ENCODE data around the gene PVALEF.

PVALEF gene

DNA sequence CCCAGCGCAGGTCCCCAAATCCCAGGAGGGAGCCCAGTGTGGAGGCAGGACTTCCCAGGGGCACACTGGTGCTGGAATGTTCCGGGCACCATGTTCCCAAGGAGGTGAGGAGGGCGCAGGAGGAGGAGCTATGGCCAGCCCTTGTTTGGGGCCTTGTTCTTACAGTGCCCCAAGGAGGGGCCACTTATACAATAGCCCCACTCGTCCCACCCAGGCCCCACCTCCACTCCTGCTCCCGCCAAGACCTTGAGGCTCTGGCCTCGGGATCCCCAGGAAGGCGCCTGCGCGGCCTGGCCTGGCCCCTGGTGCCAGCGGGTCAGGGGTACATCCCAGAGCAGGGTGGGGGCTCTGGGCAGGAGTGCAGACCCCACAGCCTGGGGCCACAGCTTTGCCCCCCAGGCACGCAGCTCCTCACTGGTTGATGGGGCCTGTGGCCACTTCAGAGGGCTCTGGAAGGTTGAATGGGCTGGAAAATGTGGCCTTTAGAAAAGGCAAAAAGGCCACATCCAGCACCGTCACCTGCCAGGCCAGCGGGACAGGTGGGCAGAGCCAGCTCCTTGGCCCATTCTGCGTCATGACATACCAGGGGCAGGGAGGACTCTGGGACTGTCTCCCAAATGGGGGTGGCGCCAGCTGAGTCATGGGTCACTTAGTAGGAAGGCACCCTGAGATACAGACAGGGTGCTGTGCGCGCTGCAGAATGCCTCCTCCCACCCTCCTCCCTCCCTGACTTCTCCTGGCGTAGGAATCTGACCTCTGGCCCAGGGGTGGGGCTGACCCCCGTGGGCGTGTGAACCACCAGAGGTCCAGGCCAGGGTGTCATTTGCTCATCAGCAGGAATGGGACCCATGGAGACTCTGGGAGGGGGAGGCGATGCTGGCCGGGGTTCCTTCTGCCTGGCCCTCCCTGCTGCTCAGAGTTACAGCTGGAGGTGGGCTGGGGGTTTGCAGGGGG lies 32.3 kb upstream of the PVALEF start:
- H3K27ac ChIP-seq (ENCODE audit: low read length): no peak overlapping the region
- H3K4me3 ChIP-seq (ENCODE audit: low read length): no peak overlapping the region
- H3K36me3 ChIP-seq (replicated peaks; ENCODE audit: low read depth, low read length): no peaks in the 10 kb centered on the region
- H3K9ac ChIP-seq (ENCODE audit: low read length): no peak overlapping the region
- H3K9me3 ChIP-seq (ENCODE audit: insufficient read depth, low read length): no peaks in the 10 kb centered on the region
- no peaks in the 10 kb centered on the region for H3K27me3 ChIP-seq (ENCODE audit: low read depth, low read length)
- no peak for TF ChIP-seq CTCF (IDR thresholded peaks at IDR 0.05; ENCODE audit: low read depth, low read length)
- TF ChIP-seq EZH2phosphoT487 (IDR thresholded peaks at IDR 0.05; ENCODE audit: low read depth): no peak
- H3K4me1 ChIP-seq (ENCODE audit: low read length): no peaks in the 10 kb centered on the region
- no peak overlapping the region for H3K4me2 ChIP-seq (ENCODE audit: low read length)
- H4K20me1 ChIP-seq (ENCODE audit: insufficient read depth, low read length): no peaks in the 10 kb centered on the region
- H3K79me2 ChIP-seq (ENCODE audit: low read length): no peaks in the 10 kb centered on the region
- H2AFZ ChIP-seq (ENCODE audit: low read depth, low read length): no peak overlapping the region

DNA sequence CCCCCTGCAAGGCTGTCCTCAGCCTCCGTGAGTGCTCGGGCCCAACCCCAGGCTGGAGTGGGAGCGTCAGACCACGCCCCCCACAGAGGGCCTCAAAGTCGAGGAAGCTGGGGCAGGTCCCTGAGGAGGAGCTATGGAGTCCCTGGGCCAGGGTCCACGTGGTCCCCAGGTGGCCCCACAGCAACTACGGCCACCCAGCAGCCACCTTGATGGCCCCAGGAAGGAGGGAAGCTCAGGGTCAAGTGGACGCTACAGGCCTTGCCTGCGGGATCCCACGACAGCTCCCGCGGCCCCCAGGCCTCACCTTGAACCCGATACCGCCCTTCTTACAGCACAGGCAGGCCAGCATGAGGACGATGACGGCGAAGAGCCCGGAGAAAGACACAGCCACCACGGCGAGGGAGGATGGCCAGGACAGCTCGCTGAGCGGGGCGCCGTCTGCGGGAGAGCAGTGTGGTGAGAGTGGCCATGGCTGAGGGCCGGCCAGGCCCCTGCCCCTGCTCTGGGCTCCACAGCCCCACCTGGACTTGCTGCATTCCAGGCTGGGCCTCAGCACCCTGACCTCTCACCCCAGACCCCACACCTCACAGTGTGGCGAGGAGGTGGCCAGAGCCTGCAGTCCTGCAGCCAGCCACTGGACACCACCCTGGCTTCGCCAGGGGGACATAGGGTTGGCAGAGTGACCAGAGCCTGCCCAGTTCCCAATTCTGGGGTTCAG lies 31.1 kb upstream of the PVALEF start:
- TF ChIP-seq EZH2phosphoT487 (IDR thresholded peaks at IDR 0.05; ENCODE audit: low read depth) (no peak), CTCF (IDR thresholded peaks at IDR 0.05; ENCODE audit: low read depth, low read length) (no peak)
- Histone ChIP-seq H3K36me3 (replicated peaks; ENCODE audit: low read depth, low read length) (no peaks in the 10 kb centered on the region), H3K4me1 (ENCODE audit: low read length) (no peaks in the 10 kb centered on the region), H3K79me2 (ENCODE audit: low read length) (no peaks in the 10 kb centered on the region), H3K4me3 (ENCODE audit: low read length) (no peak overlapping the region), H3K4me2 (ENCODE audit: low read length) (no peak overlapping the region), H3K27ac (ENCODE audit: low read length) (no peak overlapping the region), H4K20me1 (ENCODE audit: insufficient read depth, low read length) (no peaks in the 10 kb centered on the region), H3K27me3 (ENCODE audit: low read depth, low read length) (no peaks in the 10 kb centered on the region), H3K9ac (ENCODE audit: low read length) (no peak overlapping the region), H3K9me3 (ENCODE audit: insufficient read depth, low read length) (no peaks in the 10 kb centered on the region), H2AFZ (ENCODE audit: low read depth, low read length) (no peak overlapping the region)

DNA sequence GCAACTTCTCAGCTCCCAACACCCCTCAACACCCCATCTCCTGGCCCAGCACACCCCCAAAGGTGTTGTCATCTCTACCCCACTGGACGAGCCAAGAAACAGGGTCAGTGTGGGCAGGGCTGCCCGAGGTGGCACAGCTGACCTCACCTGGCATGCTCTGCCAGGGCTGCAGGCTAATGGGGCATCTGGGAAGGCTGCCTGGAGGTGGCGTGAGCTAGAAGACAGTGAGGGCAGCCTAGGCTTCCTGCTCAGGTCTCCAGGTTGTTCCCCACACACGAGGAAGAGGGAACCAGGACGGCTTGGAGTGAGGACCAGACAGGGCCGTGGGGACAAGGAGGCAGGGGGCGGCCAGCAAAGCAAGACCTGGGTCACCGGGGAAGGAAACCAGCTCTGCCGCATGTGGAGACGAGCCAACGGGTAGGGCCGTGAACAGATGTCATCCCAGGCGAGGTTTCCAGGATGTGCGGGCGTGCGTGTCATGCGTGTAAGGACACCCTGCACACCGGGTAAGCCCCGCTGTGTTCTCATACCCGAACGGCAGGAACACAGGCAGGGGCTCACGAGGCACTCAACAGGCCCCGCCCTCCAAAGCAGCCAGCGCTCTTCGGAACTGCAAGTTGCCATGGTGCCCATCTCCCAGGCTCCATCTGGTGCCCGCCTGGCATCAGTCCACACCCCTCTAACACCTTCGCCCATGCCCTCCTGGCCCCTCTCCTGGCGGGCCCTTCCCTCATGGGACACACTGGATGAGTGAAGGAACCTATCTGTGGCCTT lies 29.6 kb upstream of the PVALEF start:
- Histone ChIP-seq H3K4me1 (ENCODE audit: low read length) (no peaks in the 10 kb centered on the region), H3K4me3 (ENCODE audit: low read length) (no peak overlapping the region)

More for the DNA sequence above, 29.6 kb upstream of the PVALEF start:
- Histone ChIP-seq H3K9ac (ENCODE audit: low read length) (no peak overlapping the region), H2AFZ (ENCODE audit: low read depth, low read length) (no peak overlapping the region; the same call in 1 of the 2 replicates), H4K20me1 (ENCODE audit: insufficient read depth, low read length) (no peaks in the 10 kb centered on the region), H3K79me2 (ENCODE audit: low read length) (no peaks in the 10 kb centered on the region), H3K27me3 (ENCODE audit: low read depth, low read length) (no peaks in the 10 kb centered on the region), H3K27ac (ENCODE audit: low read length) (no peak overlapping the region), H3K9me3 (ENCODE audit: insufficient read depth, low read length) (no peaks in the 10 kb centered on the region), H3K36me3 (replicated peaks; ENCODE audit: low read depth, low read length) (no peaks in the 10 kb centered on the region), H3K4me2 (ENCODE audit: low read length) (no peak overlapping the region)
- no peak for TF ChIP-seq CTCF (IDR thresholded peaks at IDR 0.05; ENCODE audit: low read depth, low read length)
- TF ChIP-seq EZH2phosphoT487 (IDR thresholded peaks at IDR 0.05; ENCODE audit: low read depth): no peak
